HG02943 (cell line): Measurements from ENCODE around the gene CD82.
"Not testable (repeated sequence)": the region's sequence is repeated elsewhere in the genome, so short reads cannot be mapped to it uniquely, and the experiment has no call there.

ENCODE experiments used
- ATAC-seq: cut with Tn5 transposase; IDR thresholded peaks from one replicate; pipeline ENCODE4 v1.9.1; 2021; ENCODE audit warnings: mild to moderate bottlenecking, low read depth, moderate library complexity; ENCODE audit not compliant: unreplicated experiment

CD82 gene

DNA sequence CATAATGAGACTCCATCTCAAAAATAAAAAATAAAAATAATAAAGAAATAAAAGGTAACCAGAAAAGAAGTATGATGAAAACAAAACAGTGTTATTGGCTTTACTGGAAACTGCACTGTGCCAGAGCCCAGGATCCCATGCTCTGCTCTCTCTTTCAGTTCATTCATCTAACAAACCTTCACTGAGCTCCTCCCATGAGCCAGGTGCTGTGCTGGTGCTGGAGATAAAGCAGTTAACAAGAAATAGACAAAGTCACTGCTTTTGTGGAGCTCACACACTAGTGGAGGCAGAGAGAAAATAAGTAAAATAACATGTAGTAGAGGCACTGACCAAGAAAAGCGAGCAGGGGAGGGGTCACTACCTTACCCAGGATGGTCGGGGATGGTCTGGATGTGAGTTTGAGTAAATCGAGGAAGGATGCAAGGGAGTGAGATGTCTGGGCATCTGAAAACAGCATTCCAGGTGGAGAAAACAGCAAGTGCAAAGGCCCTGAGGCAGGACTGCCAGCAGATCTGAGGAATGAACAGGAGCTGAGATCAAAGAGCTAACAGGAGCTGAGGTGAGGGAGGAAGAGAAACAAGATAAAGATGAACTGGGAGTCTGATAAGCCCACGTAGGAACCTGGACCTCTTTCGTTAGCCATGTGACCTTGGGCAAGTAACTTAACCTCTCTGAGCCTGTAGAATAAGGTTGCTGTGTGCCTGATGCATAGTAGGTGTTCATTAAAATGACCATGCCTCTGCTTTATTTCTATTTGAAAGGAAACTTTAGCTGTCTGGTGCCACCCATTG is 31.3 kb upstream of the CD82 start:
- no peak for ATAC-seq

GRCh38 chr11:44535191-44535980 is 30.1 kb upstream of the CD82 start:
- ATAC-seq: no peak

DNA sequence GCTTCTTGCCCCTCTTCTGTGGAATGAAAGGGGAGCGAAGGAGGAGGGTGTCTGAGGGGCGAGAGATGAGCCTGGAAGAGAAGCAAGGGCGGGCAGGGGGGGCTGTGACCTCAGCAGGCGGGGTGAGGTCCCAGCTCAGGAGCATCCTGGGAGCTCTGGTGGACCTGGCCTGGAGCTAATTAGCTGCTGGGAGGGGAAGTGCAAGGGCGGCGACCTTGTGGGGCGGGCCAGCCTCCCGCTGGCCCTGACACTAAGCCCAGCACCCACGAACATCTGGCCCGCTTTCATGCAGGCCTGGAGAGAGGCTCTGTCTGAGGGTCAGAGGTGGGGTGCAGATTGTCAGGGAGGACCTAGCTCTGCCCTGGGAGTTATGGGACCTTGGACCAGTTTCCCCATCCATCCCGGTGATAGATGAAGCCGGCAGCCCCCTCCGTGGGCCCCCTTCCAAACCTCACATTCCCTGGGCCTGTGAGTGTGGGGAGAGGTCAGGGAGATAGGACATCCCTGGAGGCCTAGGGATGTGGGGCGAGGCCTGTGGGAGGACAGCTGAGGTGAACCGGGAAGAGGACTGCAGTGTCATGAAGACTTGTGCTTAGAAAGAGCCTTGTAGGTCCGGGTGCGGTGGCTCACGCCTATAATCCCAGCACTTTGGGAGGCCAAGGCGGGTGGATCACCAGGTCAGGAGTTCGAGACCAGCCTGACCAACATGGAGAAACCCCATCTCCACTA is 28.5 kb upstream of the CD82 start:
- ATAC-seq: no peak

DNA sequence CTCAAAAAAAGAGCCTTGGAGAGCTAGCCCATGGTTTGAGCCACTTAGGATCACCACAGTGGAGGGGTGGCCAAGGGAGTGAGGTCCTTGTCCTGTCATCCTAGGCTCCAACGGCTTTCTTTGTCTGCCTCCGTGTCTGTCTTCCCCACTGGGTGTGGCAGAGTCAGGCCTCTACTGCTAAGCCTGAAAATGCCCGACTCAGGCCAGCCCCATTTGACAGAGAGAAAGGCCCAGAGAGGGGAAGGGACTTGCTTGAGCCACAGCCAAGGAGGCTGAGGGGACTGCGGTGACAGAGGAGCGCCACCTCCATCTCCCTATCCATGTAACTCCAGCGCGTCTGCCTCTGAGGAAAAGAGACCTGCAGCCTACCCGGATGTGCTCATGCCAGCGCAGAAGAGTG is 27.8 kb upstream of the CD82 start:
- ATAC-seq: no peak

DNA sequence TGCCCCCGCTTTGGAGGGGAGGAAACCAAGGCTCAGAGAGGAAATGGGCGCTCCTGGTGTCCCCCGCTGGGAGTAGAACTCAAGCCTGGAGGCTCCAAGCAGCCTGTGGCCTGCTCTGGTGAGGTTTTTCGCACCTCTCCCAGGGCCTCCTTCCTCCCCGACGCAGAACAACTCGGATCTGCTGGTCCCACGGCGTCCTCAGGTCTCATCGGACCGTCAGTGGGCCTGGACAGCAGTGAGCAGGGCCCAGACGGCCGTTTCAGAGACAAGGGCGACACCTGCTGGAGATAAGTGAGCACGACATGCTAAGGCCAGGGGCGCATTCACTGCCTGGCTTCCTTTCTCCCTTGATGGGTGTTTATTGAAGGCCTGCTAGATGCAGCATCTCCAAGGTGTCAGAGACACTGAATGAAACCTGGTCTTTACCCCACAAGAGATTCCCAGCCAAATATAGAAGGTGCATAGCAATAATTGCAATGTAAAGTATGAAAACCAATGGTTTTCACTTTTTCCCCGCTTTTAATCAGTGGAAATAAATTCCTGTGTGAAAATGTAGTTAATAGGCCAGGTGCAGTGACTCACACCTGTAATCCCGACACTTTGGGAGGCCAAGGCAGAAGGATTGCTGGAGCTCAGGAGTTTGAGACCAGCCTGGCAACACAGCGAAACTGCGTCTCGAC is 26.9 kb upstream of the CD82 start:
- ATAC-seq: peak; percentile 71

DNA sequence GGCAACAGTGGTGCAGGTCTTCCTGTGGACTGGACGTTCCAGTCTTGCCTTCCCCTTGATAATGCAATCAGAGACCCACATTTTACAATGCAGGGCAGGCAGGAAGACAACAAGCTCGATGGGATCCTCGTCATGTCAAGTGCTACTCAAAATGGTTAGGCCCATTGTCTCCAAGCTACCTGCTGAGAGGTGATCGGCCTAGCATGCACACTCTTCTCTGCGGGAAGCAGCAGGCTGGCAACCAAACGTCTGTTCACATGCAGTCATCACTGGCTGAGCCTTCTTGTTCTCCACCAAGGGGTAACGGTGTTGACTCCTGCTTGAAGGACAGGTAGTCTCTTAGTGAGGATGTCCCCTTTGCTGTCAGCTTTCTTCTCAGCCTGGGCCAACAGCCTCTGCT is 25.5 kb upstream of the CD82 start:
- no peak for ATAC-seq

DNA sequence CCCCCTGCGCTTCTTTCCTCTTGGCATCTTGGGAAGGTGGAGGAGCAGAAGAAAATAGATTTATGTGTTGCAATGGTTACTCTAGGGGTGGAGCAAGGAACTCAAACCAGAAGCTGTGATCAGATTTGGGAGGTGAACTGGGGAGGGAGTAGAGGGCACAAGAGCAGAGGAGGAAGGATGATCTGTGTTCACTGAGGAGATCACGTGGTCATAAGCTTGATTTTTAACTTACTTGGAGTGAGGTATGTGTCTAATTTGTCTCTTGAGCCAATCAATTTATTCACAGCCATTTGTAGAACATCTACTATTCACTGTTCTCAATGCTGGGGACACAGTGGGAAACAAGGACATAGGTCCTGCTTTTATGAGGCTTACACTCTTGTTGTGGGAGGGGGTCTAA is 24.8 kb upstream of the CD82 start:
- no peak for ATAC-seq

GRCh38 chr11:44542372-44542771 is 23.1 kb upstream of the CD82 start:
- ATAC-seq: no peak

DNA sequence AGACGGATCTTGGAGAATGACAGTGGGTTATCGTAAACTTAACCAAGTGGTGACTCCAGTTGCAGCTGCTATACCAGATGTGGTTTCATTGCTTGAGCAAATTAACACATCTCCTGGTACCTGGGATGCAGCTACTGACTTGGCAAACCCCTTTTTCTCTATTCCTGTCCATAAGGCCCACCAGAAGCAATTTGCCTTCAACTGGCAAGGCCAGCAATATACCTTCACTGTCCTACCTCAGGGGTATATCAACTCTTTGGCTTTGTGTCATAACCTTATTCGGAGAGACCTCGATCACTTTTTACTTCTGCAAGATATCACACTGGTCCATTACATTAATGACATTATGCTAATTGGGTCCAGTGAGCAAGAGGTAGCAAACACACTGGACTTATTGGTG is 18.5 kb upstream of the CD82 start:
- ATAC-seq: not testable (repeated sequence)

DNA sequence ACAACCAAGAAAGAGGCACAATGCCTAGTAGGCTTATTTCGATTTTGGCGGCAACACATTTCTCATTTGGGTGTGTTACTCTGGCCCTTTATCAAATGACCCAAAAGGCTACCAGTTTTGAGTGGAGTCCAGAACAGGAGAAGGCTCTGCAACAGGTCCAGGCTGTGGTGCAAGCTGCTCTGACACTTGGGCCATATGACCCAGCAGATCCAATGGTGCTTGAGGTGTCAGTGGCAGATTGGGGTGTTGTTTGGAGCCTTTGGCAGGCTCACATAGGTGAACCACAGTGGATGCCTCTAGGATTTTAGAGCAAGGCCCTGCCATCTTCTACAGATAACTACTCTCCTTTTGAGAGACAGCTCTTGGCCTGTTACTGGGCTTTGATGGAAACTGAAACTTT is 17.9 kb upstream of the CD82 start:
- ATAC-seq: not testable (repeated sequence)

GRCh38 chr11:44548032-44548695 is 17.3 kb upstream of the CD82 start:
- ATAC-seq: no peak

DNA sequence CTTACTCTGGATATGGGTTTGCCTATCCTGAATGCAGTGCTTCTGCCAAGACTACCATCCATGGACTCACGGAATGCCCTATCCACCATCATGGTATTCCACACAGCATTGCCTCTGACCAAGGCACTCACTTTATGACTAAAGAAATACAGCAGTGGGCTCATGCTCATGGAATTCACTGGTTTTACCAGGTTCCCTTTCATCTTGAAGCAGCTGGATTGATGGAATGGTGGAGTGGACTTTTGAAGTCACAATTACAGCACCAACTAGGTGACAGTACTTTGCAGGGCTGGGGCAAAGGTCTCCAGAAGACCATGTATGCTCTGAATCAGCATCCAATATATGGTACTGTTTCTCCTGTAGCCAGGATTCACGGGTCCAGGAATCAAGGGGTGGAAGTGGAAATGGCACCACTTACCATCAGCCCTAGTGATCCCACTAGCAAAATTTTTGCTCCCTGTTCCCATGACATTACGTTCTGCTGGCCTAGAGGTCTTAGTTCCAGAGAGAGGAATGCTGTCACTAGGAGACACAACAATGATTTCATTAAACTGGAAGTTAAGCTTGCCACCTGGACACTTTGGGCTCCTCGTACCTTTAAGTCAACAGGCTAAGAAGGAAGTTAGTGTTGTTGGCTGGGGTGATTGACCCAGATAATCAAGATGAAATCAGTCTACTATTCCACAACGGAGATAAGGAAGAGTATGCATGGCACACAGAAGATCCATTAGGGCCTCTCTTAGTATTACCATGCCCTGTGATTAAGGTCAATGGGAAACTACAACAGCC is 16.3 kb upstream of the CD82 start:
- not testable (repeated sequence) for ATAC-seq

GRCh38 chr11:44550123-44550522 is 15.3 kb upstream of the CD82 start:
- ATAC-seq: no peak

- no peak for ATAC-seq
Observed at GRCh38 chr11:44551456-44552139, 13.9 kb upstream of the CD82 start.

- ATAC-seq: no peak
Observed at GRCh38 chr11:44555031-44555800, 10.2 kb upstream of the CD82 start.

DNA sequence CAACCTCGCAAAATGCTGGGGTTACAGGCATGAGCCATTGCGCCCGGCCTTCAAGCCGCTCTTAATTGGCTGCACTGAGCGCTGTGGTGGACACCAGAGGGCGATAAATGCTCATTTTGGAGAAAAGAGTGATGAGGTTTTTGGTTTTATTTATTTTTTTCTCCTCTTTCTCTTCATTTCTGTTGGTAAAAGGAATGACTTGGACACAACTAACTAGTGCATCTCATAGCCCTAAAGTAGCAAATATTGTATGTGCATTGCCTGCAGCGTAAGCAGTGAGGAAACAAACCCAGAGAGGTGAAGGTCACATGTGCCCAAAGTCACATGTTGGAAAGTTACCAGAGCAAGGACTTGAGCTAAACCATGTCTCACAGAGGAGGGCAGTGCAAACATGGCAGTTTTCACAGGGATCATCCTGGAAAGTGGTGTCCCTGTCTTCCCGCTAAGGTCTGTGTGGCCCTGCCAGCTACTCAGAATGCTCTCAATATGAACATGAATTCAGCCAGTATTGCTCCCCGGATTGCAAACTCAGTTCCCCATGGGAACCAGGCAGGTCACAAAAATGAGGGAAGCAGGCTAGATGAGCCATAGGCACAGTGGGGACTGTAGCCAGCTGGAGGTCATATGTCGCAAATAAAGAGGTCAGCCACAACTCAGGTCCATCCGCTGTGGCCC is 8.6 kb upstream of the CD82 start:
- no peak for ATAC-seq

GRCh38 chr11:44557464-44557863 is 8.0 kb upstream of the CD82 start:
- ATAC-seq: no peak
